ENCODE data around the gene YWHAE. TPM values are rescaled to one million over a fixed set of nuclear protein-coding genes. Genes with fewer than 3 reads are reported as not detected.

Gene YWHAE
- total RNA-seq, 1 experiment from 2014 or later: 210 TPM

- Histone ChIP-seq H3K4me1 (ENCODE audit: insufficient read depth, low read length) (no peaks in the 10 kb centered on the region), H3K4me3 (ENCODE audit: low read length) (no peak overlapping the region), H3K9ac (ENCODE audit: low read length) (no peak overlapping the region), H3K9me3 (ENCODE audit: low read length) (no peaks in the 10 kb centered on the region), H3F3A (ENCODE audit: low read length, unreplicated experiment) (no peaks in the 10 kb centered on the region), H3K27ac (ENCODE audit: low read length) (no peak overlapping the region), H3K9me2 (replicated peaks; ENCODE audit: low read length) (no peaks in the 10 kb centered on the region), H3K36me3 (ENCODE audit: low read depth, low read length) (no peaks in the 10 kb centered on the region), H3K79me2 (ENCODE audit: low read length) (no peaks in the 10 kb centered on the region), H3K27me3 (ENCODE audit: low read length) (no peaks in the 10 kb centered on the region), H2AFZ (ENCODE audit: low read length) (no peak overlapping the region), H4K20me1 (ENCODE audit: low read length) (no peaks in the 10 kb centered on the region), H3K4me2 (ENCODE audit: low read length) (no peak overlapping the region)
- no peak for TF ChIP-seq EZH2 (IDR thresholded peaks at IDR 0.05; ENCODE audit: low read length, unreplicated experiment)
- TF ChIP-seq EZH2phosphoT487 (IDR thresholded peaks at IDR 0.05; ENCODE audit: borderline replicate concordance, low read length): no peak
- TF ChIP-seq, protein P1, sequence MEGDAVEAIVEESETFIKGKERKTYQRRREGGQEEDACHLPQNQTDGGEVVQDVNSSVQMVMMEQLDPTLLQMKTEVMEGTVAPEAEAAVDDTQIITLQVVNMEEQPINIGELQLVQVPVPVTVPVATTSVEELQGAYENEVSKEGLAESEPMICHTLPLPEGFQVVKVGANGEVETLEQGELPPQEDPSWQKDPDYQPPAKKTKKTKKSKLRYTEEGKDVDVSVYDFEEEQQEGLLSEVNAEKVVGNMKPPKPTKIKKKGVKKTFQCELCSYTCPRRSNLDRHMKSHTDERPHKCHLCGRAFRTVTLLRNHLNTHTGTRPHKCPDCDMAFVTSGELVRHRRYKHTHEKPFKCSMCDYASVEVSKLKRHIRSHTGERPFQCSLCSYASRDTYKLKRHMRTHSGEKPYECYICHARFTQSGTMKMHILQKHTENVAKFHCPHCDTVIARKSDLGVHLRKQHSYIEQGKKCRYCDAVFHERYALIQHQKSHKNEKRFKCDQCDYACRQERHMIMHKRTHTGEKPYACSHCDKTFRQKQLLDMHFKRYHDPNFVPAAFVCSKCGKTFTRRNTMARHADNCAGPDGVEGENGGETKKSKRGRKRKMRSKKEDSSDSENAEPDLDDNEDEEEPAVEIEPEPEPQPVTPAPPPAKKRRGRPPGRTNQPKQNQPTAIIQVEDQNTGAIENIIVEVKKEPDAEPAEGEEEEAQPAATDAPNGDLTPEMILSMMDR (conservative IDR thresholded peaks at IDR 0.05; ENCODE audit: low read depth, low read length): no peak
- POLR2A ChIA-PET (ENCODE audit: unreplicated experiment): no interaction called here
- DNase-seq: no peak
- intact Hi-C loops (cut with micrococcal nuclease): no loop called here
- no peak for ATAC-seq
- CTCF ChIA-PET: no interaction called here
- BruUV-seq (replicated peaks): no TSS peak
Measured at GRCh38 chr17:1298606-1299005, 101.4 kb downstream of the YWHAE start.

Other genes with a start within 250 kb of the YWHAE start
- 35.4 and 58.5 TPM in 2 replicates for gene ABR, start 220.2 kb downstream of the YWHAE start, total RNA-seq (2014; rRNA removed)
- not detected in 2 replicates for gene BHLHA9, start 129.8 kb downstream of the YWHAE start, total RNA-seq (2014; rRNA removed)
- gene TRARG1, start 120.6 kb downstream of the YWHAE start, total RNA-seq (2014; rRNA removed): not detected in 2 replicates
- gene CRK, start 56.0 kb upstream of the YWHAE start, total RNA-seq (2014; rRNA removed): 41.8 and 49.4 TPM in 2 replicates
- 76.4 and 90.7 TPM in 2 replicates for gene MYO1C, start 92.5 kb upstream of the YWHAE start, total RNA-seq (2014; rRNA removed)
- gene INPP5K, start 116.4 kb upstream of the YWHAE start, total RNA-seq (2014; rRNA removed): 46.4 and 52.6 TPM in 2 replicates
- 31.2 and 31.5 TPM in 2 replicates for gene PITPNA, start 162.6 kb upstream of the YWHAE start, total RNA-seq (2014; rRNA removed)
- gene SLC43A2, start 228.6 kb upstream of the YWHAE start, total RNA-seq (2014; rRNA removed): 6.2 and 17.1 TPM in 2 replicates
- gene SCARF1, start 245.5 kb upstream of the YWHAE start, total RNA-seq (2014; rRNA removed): 0.73 and 0.81 TPM in 2 replicates
- 27.6 and 27.8 TPM in 2 replicates for gene RILP, start 249.6 kb upstream of the YWHAE start, total RNA-seq (2014; rRNA removed)

Measured in PC-3 (cell line).